Measurements from ENCODE around the gene PTPRA. TPM values are rescaled to one million over a fixed set of nuclear protein-coding genes. Genes with fewer than 3 reads are reported as not detected.

The PTPRA gene
- total and polyA plus RNA-seq, 2 of the 4 experiments (the other 2 are of a cell fraction): 35.0 to 50.0 TPM

DNA sequence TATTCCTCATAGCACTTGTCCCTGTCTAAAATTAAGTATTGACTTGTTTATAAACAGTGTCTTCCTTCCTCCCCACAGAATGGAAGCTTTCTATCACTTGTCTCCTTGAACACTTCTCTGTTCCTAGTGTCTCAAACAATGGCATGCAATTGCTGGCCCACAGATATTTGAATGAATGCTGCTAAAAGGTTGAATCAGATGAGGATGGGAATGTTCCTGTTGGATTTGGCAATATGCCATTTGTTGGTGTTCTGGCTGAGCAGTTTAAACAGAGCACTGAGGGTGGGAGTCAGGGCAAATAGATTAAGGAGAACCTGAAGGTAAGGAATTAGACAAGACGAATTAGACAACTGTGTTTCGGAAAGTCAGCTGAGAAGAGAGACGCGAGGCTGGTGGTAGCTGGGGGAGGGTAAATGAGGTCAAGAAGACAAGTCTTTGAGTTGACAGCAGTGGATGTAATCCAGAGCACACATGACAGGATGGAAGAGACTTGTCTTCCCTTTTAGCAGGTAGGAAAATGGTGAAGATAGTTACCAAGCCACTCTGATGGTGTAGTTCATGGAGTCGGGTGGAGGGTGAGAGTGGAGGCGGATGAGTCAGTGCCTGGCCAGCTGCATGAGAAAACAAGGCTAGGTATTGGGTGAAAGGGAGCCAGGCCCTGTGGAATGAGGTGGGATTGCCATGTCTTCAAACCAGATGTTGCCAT, 111.8 kb downstream of the PTPRA start:
- H4K20me1 ChIP-seq (ENCODE audit: insufficient read depth, low read length): peaks cover 12% of the 10 kb centered on the region; the same call in 1 of the 2 replicates
- 67% methylated on average over 5 of the region's 6 CpGs; no CpG with 5 or more reads in 1 of the 2 experiments for WGBS, 2 experiments (ENCODE audit: extremely low coverage in 2 of 2, insufficient read length in 1 of 2)
- H3K9me1 ChIP-seq (ENCODE audit: insufficient read depth, low read length): peaks cover 15% of the 10 kb centered on the region
- peak overlapping the region; percentile 21; the same call in 1 of the 2 replicates for H3K4me2 ChIP-seq (ENCODE audit: low read depth, low read length)
- dilution Hi-C loops (cut with HindIII; ENCODE audit: low sequenced_read_pairs, unreplicated experiment): no loop called here
- intact Hi-C loops (cut with micrococcal nuclease): no loop called here
- H3K23ac ChIP-seq (ENCODE audit: low read depth, low read length): peak overlapping the region; percentile 72
- H2AK5ac ChIP-seq (ENCODE audit: low read depth, low read length): peak overlapping the region; percentile 57; the same call in 1 of the 2 replicates
- H2AFZ ChIP-seq (replicated peaks; ENCODE audit: low read length, poor library complexity): peak overlapping the region; percentile 68
- H2BK15ac ChIP-seq (ENCODE audit: low read depth, low read length): peak overlapping the region; percentile 23; the same call in 1 of the 3 replicates
- H4K91ac ChIP-seq (ENCODE audit: insufficient read depth, low read depth, low read length): no peak overlapping the region
- no TSS peak for BruUV-seq (replicated peaks)
- peaks cover 8% of the 10 kb centered on the region for H3K4me1 ChIP-seq (ENCODE audit: control insufficient read depth, insufficient read depth, low read length)
- ChIA-PET POLR2A (ENCODE audit: unreplicated experiment) (no interaction called here), CTCF (interaction anchor here (0.5 to 0.6 kb wide), 2 partner anchors 221 to 297 kb away, joined by 3 to 6 read pairs; no protein-coding TSS in a partner anchor)
- H3K27ac ChIP-seq (ENCODE audit: insufficient read depth, low read length): no peak overlapping the region
- in situ Hi-C loops (cut with MboI; ENCODE audit: low sequenced_read_pairs): no loop called here
- peak overlapping the region; percentile 86 for H2AK9ac ChIP-seq (replicated peaks; ENCODE audit: low read depth, low read length, poor library complexity)
- H4K5ac ChIP-seq (ENCODE audit: low read depth, low read length): no peak overlapping the region
- H2BK20ac ChIP-seq (ENCODE audit: low read depth, low read length): no peak overlapping the region
- peaks cover 11 to 51% of the 10 kb centered on the region in 2 experiments; a peak in 3 of 4 replicates for H3K79me1 ChIP-seq (ENCODE audit: low read depth in 1 of 2, low read length in 2 of 2)
- peak overlapping the region in 1 of 2 experiments; percentile 25; a peak in 1 of 4 replicates for H4K8ac ChIP-seq (ENCODE audit: low read depth in 2 of 2, low read length in 2 of 2)
- H3K9me3 ChIP-seq (ENCODE audit: control insufficient read depth, insufficient read depth, low read length): no peaks in the 10 kb centered on the region
- ATAC-seq (ENCODE audit: low read depth) (peak; percentile 87), DNase-seq (peak; percentile 80)
- H3K4ac ChIP-seq (ENCODE audit: low read depth, low read length): peak overlapping the region; percentile 42; the same call in 1 of the 2 replicates
- no peak overlapping the region for H3K18ac ChIP-seq (ENCODE audit: low read depth, low read length)
- H2BK5ac ChIP-seq (ENCODE audit: low read depth, low read length, poor library complexity, severe bottlenecking): peak overlapping the region; percentile 51
- H3K56ac ChIP-seq (ENCODE audit: extremely low read depth, insufficient read depth, low read length): no peak overlapping the region
- peaks cover 24% of the 10 kb centered on the region for H3K36me3 ChIP-seq (ENCODE audit: control insufficient read depth, insufficient read depth, low read length)
- peak overlapping the region; percentile 81 for H3K14ac ChIP-seq (replicated peaks; ENCODE audit: low read depth, low read length)
- H3K9ac ChIP-seq (ENCODE audit: low read depth, low read length): no peak overlapping the region
- no peak overlapping the region for H2BK120ac ChIP-seq (ENCODE audit: low read depth, low read length)
- H3K4me3 ChIP-seq (ENCODE audit: insufficient read depth, low read depth, low read length): no peak overlapping the region
- no peaks in the 10 kb centered on the region for H3K27me3 ChIP-seq (ENCODE audit: control insufficient read depth, insufficient read depth, low read length)
- TF ChIP-seq SMC3 (IDR thresholded peaks at IDR 0.05; ENCODE audit: low read depth, low read length) (no peak), RFX5 (IDR thresholded peaks at IDR 0.05; ENCODE audit: low read depth, low read length) (no peak), CTCF (conservative IDR thresholded peaks at IDR 0.05; ENCODE audit: low read depth, low read length) (no peak), CEBPB (IDR thresholded peaks at IDR 0.05; ENCODE audit: low read depth, low read length) (no peak), MAFK (IDR thresholded peaks at IDR 0.05; ENCODE audit: low read depth, low read length) (no peak), FOS (IDR thresholded peaks at IDR 0.05; ENCODE audit: low read depth, low read length) (peak; percentile 48; the same call in 1 of the 2 replicates), NFE2L2 (IDR thresholded peaks at IDR 0.05; ENCODE audit: low read depth, low read length) (no peak), MAZ (IDR thresholded peaks at IDR 0.05; ENCODE audit: borderline replicate concordance, low read depth, low read length) (no peak), CHD1 (IDR thresholded peaks at IDR 0.05; ENCODE audit: low read depth, low read length) (no peak), RCOR1 (IDR thresholded peaks at IDR 0.05; ENCODE audit: insufficient replicate concordance, low read length) (peak; percentile 46), BHLHE40 (IDR thresholded peaks at IDR 0.05; ENCODE audit: low read depth, low read length) (no peak), RAD21 (IDR thresholded peaks at IDR 0.05; ENCODE audit: low read length) (no peak), MXI1 (IDR thresholded peaks at IDR 0.05; ENCODE audit: borderline replicate concordance, low read depth, low read length) (no peak), POLR2A (IDR thresholded peaks at IDR 0.05; ENCODE audit: low read depth, low read length) (no peak)
- TF ChIP-seq, protein P1, sequence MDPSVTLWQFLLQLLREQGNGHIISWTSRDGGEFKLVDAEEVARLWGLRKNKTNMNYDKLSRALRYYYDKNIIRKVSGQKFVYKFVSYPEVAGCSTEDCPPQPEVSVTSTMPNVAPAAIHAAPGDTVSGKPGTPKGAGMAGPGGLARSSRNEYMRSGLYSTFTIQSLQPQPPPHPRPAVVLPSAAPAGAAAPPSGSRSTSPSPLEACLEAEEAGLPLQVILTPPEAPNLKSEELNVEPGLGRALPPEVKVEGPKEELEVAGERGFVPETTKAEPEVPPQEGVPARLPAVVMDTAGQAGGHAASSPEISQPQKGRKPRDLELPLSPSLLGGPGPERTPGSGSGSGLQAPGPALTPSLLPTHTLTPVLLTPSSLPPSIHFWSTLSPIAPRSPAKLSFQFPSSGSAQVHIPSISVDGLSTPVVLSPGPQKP (IDR thresholded peaks at IDR 0.05; ENCODE audit: borderline replicate concordance, low read depth, low read length): no peak

All from IMR-90 (cell line).